ENCODE results near the gene GSG1L. TPM values are rescaled to one million over a fixed set of nuclear protein-coding genes. Genes with fewer than 3 reads are reported as not detected.

Gene GSG1L
- total and polyA plus RNA-seq, 2 of the 13 experiments (the other 11 are each of a cell fraction or from before 2014, with no cell fraction given) = not detected

GRCh38 chr16:27795992-27796614 is 267.4 kb downstream of the GSG1L start (continued):
- TF ChIP-seq ARID5B (CRISPR knock-in tag; IDR thresholded peaks at IDR 0.05) = 0 out of 2 replicates have a peak, but pooled peaks have one; percentile 21
- TF ChIP-seq ZNF207 (IDR thresholded peaks at IDR 0.05; ENCODE audit: borderline replicate concordance) = no peak
- TF ChIP-seq ZBED4 (CRISPR knock-in tag; IDR thresholded peaks at IDR 0.05; ENCODE audit: borderline replicate concordance) = peak; percentile 76; the same call in 1 of the 2 replicates
- TF ChIP-seq ZNF766 (CRISPR knock-in tag; IDR thresholded peaks at IDR 0.05; ENCODE audit: borderline replicate concordance) = peak; percentile 82; the same call in 1 of the 2 replicates
- TF ChIP-seq AHDC1 (CRISPR knock-in tag; IDR thresholded peaks at IDR 0.05; ENCODE audit: borderline replicate concordance) = no peak
- TF ChIP-seq, protein P1, sequence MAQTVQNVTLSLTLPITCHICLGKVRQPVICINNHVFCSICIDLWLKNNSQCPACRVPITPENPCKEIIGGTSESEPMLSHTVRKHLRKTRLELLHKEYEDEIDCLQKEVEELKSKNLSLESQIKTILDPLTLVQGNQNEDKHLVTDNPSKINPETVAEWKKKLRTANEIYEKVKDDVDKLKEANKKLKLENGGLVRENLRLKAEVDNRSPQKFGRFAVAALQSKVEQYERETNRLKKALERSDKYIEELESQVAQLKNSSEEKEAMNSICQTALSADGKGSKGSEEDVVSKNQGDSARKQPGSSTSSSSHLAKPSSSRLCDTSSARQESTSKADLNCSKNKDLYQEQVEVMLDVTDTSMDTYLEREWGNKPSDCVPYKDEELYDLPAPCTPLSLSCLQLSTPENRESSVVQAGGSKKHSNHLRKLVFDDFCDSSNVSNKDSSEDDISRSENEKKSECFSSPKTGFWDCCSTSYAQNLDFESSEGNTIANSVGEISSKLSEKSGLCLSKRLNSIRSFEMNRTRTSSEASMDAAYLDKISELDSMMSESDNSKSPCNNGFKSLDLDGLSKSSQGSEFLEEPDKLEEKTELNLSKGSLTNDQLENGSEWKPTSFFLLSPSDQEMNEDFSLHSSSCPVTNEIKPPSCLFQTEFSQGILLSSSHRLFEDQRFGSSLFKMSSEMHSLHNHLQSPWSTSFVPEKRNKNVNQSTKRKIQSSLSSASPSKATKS (CRISPR knock-in tag; IDR thresholded peaks at IDR 0.05) = no peak
- peak; percentile 77; the same call in 1 of the 2 replicates for TF ChIP-seq MTF1 (CRISPR knock-in tag; IDR thresholded peaks at IDR 0.05)
- TF ChIP-seq ZMAT3 (CRISPR knock-in tag; conservative IDR thresholded peaks at IDR 0.05) = peak; percentile 62; the same call in 1 of the 2 replicates
- 0 out of 2 replicates have a peak, but pooled peaks have one; percentile 26 for TF ChIP-seq ZFYVE20 (CRISPR knock-in tag; IDR thresholded peaks at IDR 0.05; ENCODE audit: borderline replicate concordance, low read depth)
- no peak for TF ChIP-seq NFE2 (CRISPR knock-in tag; IDR thresholded peaks at IDR 0.05)

Measured in HepG2 (cell line).